ENCODE data around the gene SHROOM1. TPM values are rescaled to one million over a fixed set of nuclear protein-coding genes. Genes with fewer than 3 reads are reported as not detected.
A peak's percentile ranks its signal among the peaks of the same experiment; 100 is the strongest.

SHROOM1 gene
- total and polyA plus RNA-seq, 9 of the 15 experiments (the other 6 are each of a cell fraction or from before 2014, with no cell fraction given), result 0.44 to 26.5 (median 11.9) TPM

DNA sequence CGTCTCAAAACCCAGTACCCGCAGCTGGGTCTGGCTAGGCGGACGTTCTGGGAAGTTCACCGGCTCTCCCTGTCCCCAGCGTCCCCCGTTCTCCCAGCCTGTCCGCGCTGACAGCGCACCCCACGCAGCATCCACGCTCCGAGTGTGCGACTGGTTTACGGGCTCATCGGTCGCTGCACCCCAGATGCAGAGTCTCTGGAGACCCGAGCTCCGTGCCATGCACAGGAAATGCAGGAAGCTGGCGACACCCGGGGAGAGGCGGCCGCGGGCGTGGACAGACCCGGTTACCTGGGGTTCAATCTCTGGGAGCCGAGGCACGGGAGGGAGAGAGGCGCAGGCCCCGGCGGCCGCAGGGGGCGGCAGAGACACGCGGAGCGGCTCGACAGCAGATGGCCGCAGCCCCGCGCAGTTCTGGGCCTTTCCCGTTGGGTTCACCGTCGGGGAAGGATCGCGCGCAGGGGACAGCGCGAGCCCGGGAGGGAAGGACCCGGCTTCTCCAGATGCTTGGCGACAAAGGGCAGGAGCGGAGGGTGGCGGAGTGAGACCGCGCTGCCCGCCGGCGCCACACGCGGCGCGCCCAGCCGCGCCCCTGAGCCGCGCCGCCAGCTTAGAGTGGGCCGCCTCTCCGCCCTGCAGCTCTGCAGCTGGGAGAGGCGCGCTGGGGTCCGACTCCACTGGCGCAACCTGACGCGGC lies 558 bp downstream of the SHROOM1 start (continued):
- TF ChIP-seq NR4A1 (CRISPR knock-in tag; IDR thresholded peaks at IDR 0.05) (no peak), NR4A1 (tag; IDR thresholded peaks at IDR 0.05) (no peak), ZNF766 (CRISPR knock-in tag; conservative IDR thresholded peaks at IDR 0.05) (0 out of 2 replicates have a peak, but pooled peaks have one; percentile 22), CCNT2 (IDR thresholded peaks at IDR 0.05; ENCODE audit: borderline replicate concordance, extremely low read depth, insufficient read length, low read depth, low read length) (peak; percentile 74), SAFB (IDR thresholded peaks at IDR 0.05; ENCODE audit: borderline replicate concordance, low read depth, low read length) (peak; percentile 76; the same call in 1 of the 2 replicates), KDM2B (CRISPR knock-in tag; IDR thresholded peaks at IDR 0.05) (0 out of 2 replicates have a peak, but pooled peaks have one; percentile 11), MYNN (IDR thresholded peaks at IDR 0.05) (no peak), MYNN (CRISPR knock-in tag; IDR thresholded peaks at IDR 0.05) (no peak), ZNF174 (CRISPR knock-in tag; IDR thresholded peaks at IDR 0.05) (no peak), SIN3A (IDR thresholded peaks at IDR 0.05; ENCODE audit: borderline replicate concordance in 2 of 2, control insufficient read depth in 1 of 2, low read depth in 2 of 2, low read length in 2 of 2) (peak in 1 of 2 experiments; percentile 25; a peak in 2 of 4 replicates), FOXM1 (IDR thresholded peaks at IDR 0.05; ENCODE audit: low read depth) (no peak), FOXM1 (CRISPR knock-in tag; IDR thresholded peaks at IDR 0.05; ENCODE audit: low read depth) (0 out of 2 replicates have a peak, but pooled peaks have one; percentile 66), GTF2F1 (IDR thresholded peaks at IDR 0.05; ENCODE audit: low read depth, low read length) (peak; percentile 59; the same call in 1 of the 2 replicates), XRCC5 (IDR thresholded peaks at IDR 0.05; ENCODE audit: low read depth, low read length) (peak; percentile 75; the same call in 1 of the 2 replicates), EWSR1 (IDR thresholded peaks at IDR 0.05; ENCODE audit: borderline replicate concordance, low read depth, partially characterized antibody) (no peak), SMARCC2 (IDR thresholded peaks at IDR 0.05; ENCODE audit: low read depth) (0 out of 2 replicates have a peak, but pooled peaks have one; percentile 28), E2F5 (CRISPR knock-in tag; IDR thresholded peaks at IDR 0.05) (0 out of 2 replicates have a peak, but pooled peaks have one; percentile 88), NFYB (IDR thresholded peaks at IDR 0.05; ENCODE audit: extremely low read depth, insufficient read length) (no peak), STAG1 (CRISPR knock-in tag; IDR thresholded peaks at IDR 0.05; ENCODE audit: borderline replicate concordance) (peak; percentile 74; the same call in 1 of the 2 replicates), HMGN3 (IDR thresholded peaks at IDR 0.05; ENCODE audit: borderline replicate concordance, extremely low read depth, insufficient read length, low read depth, low read length) (peak; percentile 3), ETV1 (tag; conservative IDR thresholded peaks at IDR 0.05; ENCODE audit: low read depth) (peak; percentile 31)
- TF ChIP-seq, protein P1, sequence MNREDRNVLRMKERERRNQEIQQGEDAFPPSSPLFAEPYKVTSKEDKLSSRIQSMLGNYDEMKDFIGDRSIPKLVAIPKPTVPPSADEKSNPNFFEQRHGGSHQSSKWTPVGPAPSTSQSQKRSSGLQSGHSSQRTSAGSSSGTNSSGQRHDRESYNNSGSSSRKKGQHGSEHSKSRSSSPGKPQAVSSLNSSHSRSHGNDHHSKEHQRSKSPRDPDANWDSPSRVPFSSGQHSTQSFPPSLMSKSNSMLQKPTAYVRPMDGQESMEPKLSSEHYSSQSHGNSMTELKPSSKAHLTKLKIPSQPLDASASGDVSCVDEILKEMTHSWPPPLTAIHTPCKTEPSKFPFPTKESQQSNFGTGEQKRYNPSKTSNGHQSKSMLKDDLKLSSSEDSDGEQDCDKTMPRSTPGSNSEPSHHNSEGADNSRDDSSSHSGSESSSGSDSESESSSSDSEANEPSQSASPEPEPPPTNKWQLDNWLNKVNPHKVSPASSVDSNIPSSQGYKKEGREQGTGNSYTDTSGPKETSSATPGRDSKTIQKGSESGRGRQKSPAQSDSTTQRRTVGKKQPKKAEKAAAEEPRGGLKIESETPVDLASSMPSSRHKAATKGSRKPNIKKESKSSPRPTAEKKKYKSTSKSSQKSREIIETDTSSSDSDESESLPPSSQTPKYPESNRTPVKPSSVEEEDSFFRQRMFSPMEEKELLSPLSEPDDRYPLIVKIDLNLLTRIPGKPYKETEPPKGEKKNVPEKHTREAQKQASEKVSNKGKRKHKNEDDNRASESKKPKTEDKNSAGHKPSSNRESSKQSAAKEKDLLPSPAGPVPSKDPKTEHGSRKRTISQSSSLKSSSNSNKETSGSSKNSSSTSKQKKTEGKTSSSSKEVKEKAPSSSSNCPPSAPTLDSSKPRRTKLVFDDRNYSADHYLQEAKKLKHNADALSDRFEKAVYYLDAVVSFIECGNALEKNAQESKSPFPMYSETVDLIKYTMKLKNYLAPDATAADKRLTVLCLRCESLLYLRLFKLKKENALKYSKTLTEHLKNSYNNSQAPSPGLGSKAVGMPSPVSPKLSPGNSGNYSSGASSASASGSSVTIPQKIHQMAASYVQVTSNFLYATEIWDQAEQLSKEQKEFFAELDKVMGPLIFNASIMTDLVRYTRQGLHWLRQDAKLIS (CRISPR knock-in tag; IDR thresholded peaks at IDR 0.05), result peak; percentile 55; the same call in 1 of the 2 replicates

Data from K562 (cell line).